H1 (cell line): ENCODE results near the gene RUFY3. TPM values are rescaled to one million over a fixed set of nuclear protein-coding genes. Genes with fewer than 3 reads are reported as not detected.

ENCODE experiments used
- CTCF ChIA-PET: fragments of 300-600 bp; sonication (Branson Sonifier 250); formaldehyde crosslinking; loops from one replicate; lab custom pipeline; 2021; ENCODE audit not compliant: partially characterized antibody; lab: Charles Lee
- POLR2A ChIA-PET: fragments of 300-600 bp; sonication (Branson Sonifier 250); formaldehyde crosslinking; loops from one replicate; lab custom pipeline; 2021; ENCODE audit warnings: inconsistent platforms; ENCODE audit not compliant: partially characterized antibody; lab: Charles Lee
- DNase-seq, 2 experiments: peaks; one replicate each; pipeline versions ENCODE4 v3.0.0 to v3.0.0-alpha.2; 2010 to 2022; ENCODE audit warnings: low spot score in 2 of 2, low read depth in 1 of 2, mixed read lengths in 1 of 2
- FAIRE-seq: peaks from 2 replicates; lab custom pipeline; 2011; peaks lifted over from hg19 to GRCh38; lab: Jason Lieb, UNC
- H2AFZ ChIP-seq: 2 replicates; pipeline ENCODE4 v1.8.1; 2012; ENCODE audit warnings: low read length, inconsistent platforms
- H2AK5ac ChIP-seq: 2 replicates; pipeline ENCODE4 v1.6.1; 2013; ENCODE audit warnings: low read depth, low read length
- H2BK120ac ChIP-seq: replicated peaks from 2 replicates; pipeline ENCODE3; 2013; ENCODE audit warnings: low read depth, low read length, inconsistent platforms
- H2BK12ac ChIP-seq: 2 replicates; pipeline ENCODE4 v1.6.1; 2013; ENCODE audit warnings: low read depth, low read length
- H2BK15ac ChIP-seq: 2 replicates; pipeline ENCODE4 v1.6.1; 2013; ENCODE audit warnings: low read length
- H2BK20ac ChIP-seq: 2 replicates; pipeline ENCODE4 v1.6.1; 2013; ENCODE audit warnings: low read length
- H2BK5ac ChIP-seq: 2 replicates; pipeline ENCODE4 v1.6.1; 2013; ENCODE audit warnings: low read depth, low read length
- H3K14ac ChIP-seq: 2 replicates; pipeline ENCODE4 v1.6.1; 2013; ENCODE audit warnings: inconsistent platforms; ENCODE audit not compliant: insufficient read length
- H3K18ac ChIP-seq: 2 replicates; pipeline ENCODE4 v1.6.1; 2013; ENCODE audit warnings: low read length; ENCODE audit errors: extremely low read depth
- H3K23ac ChIP-seq: 2 replicates; pipeline ENCODE4 v1.6.1; 2013; ENCODE audit warnings: inconsistent platforms; ENCODE audit not compliant: insufficient read length
- H3K23me2 ChIP-seq: 2 replicates; pipeline ENCODE4 v1.6.1; 2013; ENCODE audit warnings: low read depth, low read length
- H3K27ac ChIP-seq: 2 replicates; pipeline ENCODE4 v1.6.1; 2011; ENCODE audit warnings: low read depth, low read length, inconsistent platforms
- H3K27me3 ChIP-seq, 4 experiments: replicated peaks in 1 of 4; 1 replicate in 1 of 4; 2 replicates in 3 of 4; pipeline versions ENCODE4 v1.6.1 to v1.8.1; 2011 to 2013; ENCODE audit warnings: low read length in 3 of 4, mild to moderate bottlenecking in 3 of 4, inconsistent platforms in 2 of 4, mixed read lengths in 2 of 4, moderate library complexity in 1 of 4; ENCODE audit not compliant: control insufficient read depth in 3 of 4, insufficient read depth in 3 of 4; ENCODE audit errors: extremely low read depth in 1 of 4
- H3K36me3 ChIP-seq, 4 experiments: 2 replicates each; pipeline versions ENCODE4 v1.6.1 to v1.8.1; 2011 to 2013; ENCODE audit warnings: mild to moderate bottlenecking in 4 of 4, low read length in 3 of 4, moderate library complexity in 2 of 4, control low read depth in 1 of 4, inconsistent platforms in 1 of 4; ENCODE audit not compliant: insufficient read depth in 4 of 4, control insufficient read depth in 2 of 4
- H3K4ac ChIP-seq: replicated peaks from 2 replicates; pipeline ENCODE3; 2013; ENCODE audit warnings: low read length, low read depth, mixed read lengths, inconsistent platforms; ENCODE audit not compliant: insufficient read length
- H3K4me1 ChIP-seq, 4 experiments: replicated peaks in 1 of 4; 1 replicate in 1 of 4; 2 replicates in 3 of 4; pipeline versions ENCODE4 v1.6.1 to v1.8.1; 2011 to 2013; ENCODE audit warnings: low read length in 3 of 4, inconsistent platforms in 2 of 4, mixed read lengths in 1 of 4; ENCODE audit not compliant: insufficient read depth in 4 of 4, control insufficient read depth in 3 of 4
- H3K4me2 ChIP-seq, 2 experiments: 2 replicates each; pipeline versions ENCODE4 v1.6.1 to v1.8.1; 2011 to 2013; ENCODE audit warnings: low read depth in 2 of 2, low read length in 2 of 2, control low read depth in 1 of 2, inconsistent platforms in 1 of 2, mild to moderate bottlenecking in 1 of 2; ENCODE audit not compliant: insufficient read depth in 1 of 2
- H3K4me3 ChIP-seq, 4 experiments: fragments of 200-600, 300-600 bp in 1 of 4; sonication (generic), shearing (Covaris generic), sonication (Bioruptor Twin) in 1 of 4; 2 replicates each; pipeline versions ENCODE4 v1.5.1 to v1.8.1; 2011 to 2016; ENCODE audit warnings: low read length in 4 of 4, low read depth in 3 of 4, control low read depth in 2 of 4, inconsistent platforms in 2 of 4, mild to moderate bottlenecking in 2 of 4, mixed read lengths in 1 of 4, moderate library complexity in 1 of 4; ENCODE audit not compliant: insufficient read depth in 2 of 4; ENCODE audit errors: extremely low read depth in 1 of 4
- H3K56ac ChIP-seq: replicated peaks from 2 replicates; pipeline ENCODE3; 2013; ENCODE audit warnings: low read depth, mild to moderate bottlenecking, mixed read lengths, low read length, inconsistent platforms; ENCODE audit not compliant: insufficient read length
- H3K79me1 ChIP-seq: 2 replicates; pipeline ENCODE4 v1.6.1; 2013; ENCODE audit warnings: low read depth, low read length, control low read depth
- H3K79me2 ChIP-seq, 2 experiments: 2 replicates each; pipeline versions ENCODE4 v1.6.1 to v1.8.1; 2012 to 2013; ENCODE audit warnings: low read length in 2 of 2, mild to moderate bottlenecking in 2 of 2, inconsistent platforms in 1 of 2; ENCODE audit not compliant: insufficient read depth in 2 of 2, control insufficient read depth in 1 of 2
- H3K9ac ChIP-seq, 4 experiments: replicated peaks in 1 of 4; 1 replicate in 1 of 4; 2 replicates in 3 of 4; pipeline versions ENCODE4 v1.6.1 to v1.8.1; 2011 to 2013; ENCODE audit warnings: low read depth in 3 of 4, low read length in 3 of 4, control low read depth in 2 of 4, mild to moderate bottlenecking in 2 of 4, moderate library complexity in 2 of 4, inconsistent platforms in 1 of 4; ENCODE audit errors: extremely low read depth in 1 of 4
- H3K9me3 ChIP-seq, 2 experiments: 2 replicates each; pipeline versions ENCODE4 v1.6.1 to v1.8.1; 2012 to 2013; ENCODE audit warnings: mild to moderate bottlenecking in 2 of 2, moderate library complexity in 2 of 2, control low read depth in 1 of 2, inconsistent platforms in 1 of 2, low read depth in 1 of 2, low read length in 1 of 2, mixed read lengths in 1 of 2; ENCODE audit not compliant: insufficient read depth in 2 of 2
- H4K20me1 ChIP-seq, 2 experiments: replicated peaks in 1 of 2; 2 replicates each; pipeline versions ENCODE3 to v1.8.1; 2011 to 2013; ENCODE audit warnings: inconsistent platforms in 2 of 2, low read length in 2 of 2, mild to moderate bottlenecking in 1 of 2; ENCODE audit not compliant: insufficient read depth in 2 of 2, control insufficient read depth in 1 of 2
- H4K5ac ChIP-seq: 2 replicates; pipeline ENCODE4 v1.6.1; 2013; ENCODE audit warnings: low read length, low read depth, mixed read lengths, inconsistent platforms; ENCODE audit not compliant: insufficient read length
- H4K8ac ChIP-seq: 2 replicates; pipeline ENCODE4 v1.8.0; 2013; ENCODE audit warnings: mild to moderate bottlenecking, moderate library complexity, low read length, inconsistent platforms; ENCODE audit not compliant: insufficient read depth; ENCODE audit errors: extremely low read depth
- H4K91ac ChIP-seq: replicated peaks from 2 replicates; pipeline ENCODE3; 2013; ENCODE audit warnings: low read length, mixed read lengths, inconsistent platforms; ENCODE audit not compliant: insufficient read length
- JUN ChIP-seq: IDR thresholded peaks from 2 replicates; pipeline ENCODE4 v1.6.1; 2011; ENCODE audit warnings: low read depth, mild to moderate bottlenecking, improper control_type of control experiment, low read length
- PHF8 ChIP-seq: fragments of 200-600 bp; sonication (generic); conservative IDR thresholded peaks from 2 replicates; pipeline ENCODE4 v1.7.1; 2012; ENCODE audit warnings: low read depth, mild to moderate bottlenecking, inconsistent platforms, low read length, moderate library complexity
- POU5F1 ChIP-seq: IDR thresholded peaks from 2 replicates; pipeline ENCODE4 v1.6.1; 2011; ENCODE audit warnings: low read depth, mild to moderate bottlenecking, low read length, moderate library complexity
- SIRT6 ChIP-seq: IDR thresholded peaks from one replicate; pipeline ENCODE4 v1.7.1; 2012; ENCODE audit warnings: low read length, inconsistent platforms
- SP1 ChIP-seq: IDR thresholded peaks from 2 replicates; pipeline ENCODE4 v1.6.1; 2011; ENCODE audit warnings: low read depth, low read length
- YY1 ChIP-seq: IDR thresholded peaks from 2 replicates; pipeline ENCODE4 v1.6.1; 2011; ENCODE audit warnings: low read depth, mild to moderate bottlenecking, low read length
- WGBS, 2 experiments: shearing (Covaris generic) in 1 of 2; methylation state at CpG; one replicate each; pipeline versions ENCODE4 v1.1.6 to v1.1.7; 2013 to 2015; ENCODE audit warnings: low lambda C conversion rate in 2 of 2, mixed read lengths in 2 of 2, inconsistent platforms in 1 of 2, low coverage in 1 of 2, missing lambda C conversion rate in 1 of 2; ENCODE audit not compliant: insufficient replicate concordance in 2 of 2, insufficient coverage in 1 of 2, insufficient read length in 1 of 2; ENCODE audit errors: extremely low coverage in 1 of 2, missing lambda C conversion rate in 1 of 2; 5-methylcytosine and 5-hydroxymethylcytosine counted together
- polyA plus RNA-seq, 7 experiments: library from polyadenylated mRNA; depleted of rRNA in 3 of 7; stranded (reverse) in 5 of 7; unstranded in 2 of 7; fragments of >200 nt in 5 of 7; fragments of 200-250 nt in 2 of 7; gene quantifications; 1 replicate in 5 of 7; 2 replicates in 1 of 7; 4 replicates in 1 of 7; pipeline versions ENCODE4 v1.2.1 to v1.2.3, GENCODE V29; 2011 to 2013; ENCODE audit warnings: missing spikeins in 2 of 7, mixed read lengths in 2 of 7
- total RNA-seq: library from RNA; stranded (reverse); fragmentation: NEBNext Ultra II Directional; extraction: Animal tissue kit (Norgen Biotek cat#: 25700); gene quantifications from 2 replicates; pipeline ENCODE4 v1.2.1, GENCODE V29; 2021
- TF ChIP-seq, protein P1 (sequence below): IDR thresholded peaks from 2 replicates; pipeline ENCODE4 v1.6.1; 2012; ENCODE audit warnings: inconsistent platforms
- TF ChIP-seq, protein P2 (sequence below): IDR thresholded peaks from 2 replicates; pipeline ENCODE4 v1.6.1; 2012; ENCODE audit warnings: low read length, inconsistent platforms

RUFY3 gene
- total and polyA plus RNA-seq, 2 of the 8 experiments (the other 6 are each of a cell fraction or from before 2014, with no cell fraction given) = 7.8 to 33.1 TPM

DNA sequence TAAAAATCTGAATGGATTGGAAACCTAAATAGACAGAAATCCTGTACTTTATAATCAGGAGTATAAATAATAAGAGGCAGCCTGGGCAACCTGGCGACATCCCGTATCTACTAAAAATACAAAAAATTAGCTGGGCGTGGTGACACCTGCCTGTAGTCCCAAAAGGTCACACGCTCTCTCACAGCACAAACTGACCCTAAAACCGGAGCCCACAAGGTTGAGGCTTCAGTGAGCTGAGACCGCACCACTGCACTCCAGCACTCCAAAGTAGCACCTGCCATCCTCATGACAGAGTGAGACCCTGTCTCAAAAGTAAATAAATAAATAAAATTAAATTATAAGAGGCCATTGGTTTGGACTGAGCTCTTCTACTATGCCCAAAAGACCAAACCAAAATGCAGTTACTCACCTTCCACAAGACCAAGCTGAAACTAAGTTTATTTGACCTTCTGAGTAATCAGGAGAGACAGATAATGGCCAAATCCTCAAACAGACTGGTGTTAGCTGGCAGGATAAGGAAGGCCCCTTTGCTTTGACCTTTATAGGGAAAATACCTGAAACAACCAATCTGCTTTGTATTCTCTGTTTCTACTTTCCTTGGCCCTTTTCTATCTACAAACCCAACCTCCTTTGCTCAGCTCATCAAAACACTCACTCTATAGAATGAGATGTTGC lies 121.1 kb downstream of the RUFY3 start:
- Histone ChIP-seq H3K23me2 (no peaks in the 10 kb centered on the region), H2BK120ac (no peak overlapping the region), H2BK5ac (no peak overlapping the region), H3K4me1 (peaks cover 0 to 5% (median 3%) of the 10 kb centered on the region in 4 experiments; a peak in 3 of 7 replicates), H3K79me2 (peaks cover 14 to 15% of the 10 kb centered on the region in 2 experiments), H3K4me3 (no peak overlapping the region), H3K14ac (no peak overlapping the region), H4K20me1 (no peaks in the 10 kb centered on the region), H3K4me2 (no peak overlapping the region), H2AFZ (no peak overlapping the region), H3K27ac (no peak overlapping the region), H2BK12ac (no peak overlapping the region), H3K79me1 (no peaks in the 10 kb centered on the region), H3K4ac (no peak overlapping the region), H3K23ac (no peak overlapping the region), H3K18ac (no peak overlapping the region), H3K9ac (no peak overlapping the region; a peak in 1 of 7 replicates), H2BK20ac (no peak overlapping the region), H3K9me3 (no peaks in the 10 kb centered on the region), H3K56ac (no peak overlapping the region), H4K8ac (no peak overlapping the region), H2BK15ac (no peak overlapping the region), H4K5ac (no peak overlapping the region)
- ChIA-PET POLR2A (interaction anchor here (0.7 to 1.3 kb wide), 3 partner anchors 9 to 103 kb away, joined by 3 to 4 read pairs (median 3); no protein-coding TSS in a partner anchor), CTCF (interaction anchor here (1.0 to 1.2 kb wide), 2 partner anchors 14 to 62 kb away, joined by 3 to 4 read pairs; no protein-coding TSS in a partner anchor)
- DNase-seq (no peak), FAIRE-seq (no peak)
- 89% methylated on average over 6 of the region's 6 CpGs; no CpG with 5 or more reads in 1 of the 2 experiments for WGBS, 2 experiments
- no peak for TF ChIP-seq POU5F1
- TF ChIP-seq, protein P1, sequence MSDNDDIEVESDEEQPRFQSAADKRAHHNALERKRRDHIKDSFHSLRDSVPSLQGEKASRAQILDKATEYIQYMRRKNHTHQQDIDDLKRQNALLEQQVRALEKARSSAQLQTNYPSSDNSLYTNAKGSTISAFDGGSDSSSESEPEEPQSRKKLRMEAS = no peak
- TF ChIP-seq, protein P2, sequence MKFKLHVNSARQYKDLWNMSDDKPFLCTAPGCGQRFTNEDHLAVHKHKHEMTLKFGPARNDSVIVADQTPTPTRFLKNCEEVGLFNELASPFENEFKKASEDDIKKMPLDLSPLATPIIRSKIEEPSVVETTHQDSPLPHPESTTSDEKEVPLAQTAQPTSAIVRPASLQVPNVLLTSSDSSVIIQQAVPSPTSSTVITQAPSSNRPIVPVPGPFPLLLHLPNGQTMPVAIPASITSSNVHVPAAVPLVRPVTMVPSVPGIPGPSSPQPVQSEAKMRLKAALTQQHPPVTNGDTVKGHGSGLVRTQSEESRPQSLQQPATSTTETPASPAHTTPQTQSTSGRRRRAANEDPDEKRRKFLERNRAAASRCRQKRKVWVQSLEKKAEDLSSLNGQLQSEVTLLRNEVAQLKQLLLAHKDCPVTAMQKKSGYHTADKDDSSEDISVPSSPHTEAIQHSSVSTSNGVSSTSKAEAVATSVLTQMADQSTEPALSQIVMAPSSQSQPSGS = no peak
- TF ChIP-seq PHF8 = no peak
- TF ChIP-seq YY1 = no peak
- TF ChIP-seq SP1 = no peak
- no peak for TF ChIP-seq SIRT6
- no peak for TF ChIP-seq JUN
- TF ChIP-seq, all 59 proteins: peak for 0
- H2AK5ac ChIP-seq = no peak overlapping the region
- no peak overlapping the region for H4K91ac ChIP-seq
- no peaks in the 10 kb centered on the region for H3K27me3 ChIP-seq
- no peaks in the 10 kb centered on the region for H3K36me3 ChIP-seq
